ENCODE results near the gene PDIA5.

GRCh38 chr3:123054931-123055330, 11.9 kb upstream of the PDIA5 start:
- TF ChIP-seq, protein P1, sequence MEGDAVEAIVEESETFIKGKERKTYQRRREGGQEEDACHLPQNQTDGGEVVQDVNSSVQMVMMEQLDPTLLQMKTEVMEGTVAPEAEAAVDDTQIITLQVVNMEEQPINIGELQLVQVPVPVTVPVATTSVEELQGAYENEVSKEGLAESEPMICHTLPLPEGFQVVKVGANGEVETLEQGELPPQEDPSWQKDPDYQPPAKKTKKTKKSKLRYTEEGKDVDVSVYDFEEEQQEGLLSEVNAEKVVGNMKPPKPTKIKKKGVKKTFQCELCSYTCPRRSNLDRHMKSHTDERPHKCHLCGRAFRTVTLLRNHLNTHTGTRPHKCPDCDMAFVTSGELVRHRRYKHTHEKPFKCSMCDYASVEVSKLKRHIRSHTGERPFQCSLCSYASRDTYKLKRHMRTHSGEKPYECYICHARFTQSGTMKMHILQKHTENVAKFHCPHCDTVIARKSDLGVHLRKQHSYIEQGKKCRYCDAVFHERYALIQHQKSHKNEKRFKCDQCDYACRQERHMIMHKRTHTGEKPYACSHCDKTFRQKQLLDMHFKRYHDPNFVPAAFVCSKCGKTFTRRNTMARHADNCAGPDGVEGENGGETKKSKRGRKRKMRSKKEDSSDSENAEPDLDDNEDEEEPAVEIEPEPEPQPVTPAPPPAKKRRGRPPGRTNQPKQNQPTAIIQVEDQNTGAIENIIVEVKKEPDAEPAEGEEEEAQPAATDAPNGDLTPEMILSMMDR (conservative IDR thresholded peaks at IDR 0.05; ENCODE audit: low read length): no peak
- TF ChIP-seq EZH2phosphoT487 (IDR thresholded peaks at IDR 0.05; ENCODE audit: borderline replicate concordance, low read depth, low read length): no peak
